HUDEP-2 (cell line): ENCODE data around the gene C4B.
A peak's percentile ranks its signal among the peaks of the same experiment; 100 is the strongest.
"Not testable (repeated sequence)": the region's sequence is repeated elsewhere in the genome, so short reads cannot be mapped to it uniquely, and the experiment has no call there.

Experiments
- DNase-seq, 76 experiments: peaks; one replicate each; lab custom pipeline; 2025; ENCODE audit not compliant: unreplicated experiment in 76 of 76; lab: John Stamatoyannopoulos, UW

C4B gene

DNA sequence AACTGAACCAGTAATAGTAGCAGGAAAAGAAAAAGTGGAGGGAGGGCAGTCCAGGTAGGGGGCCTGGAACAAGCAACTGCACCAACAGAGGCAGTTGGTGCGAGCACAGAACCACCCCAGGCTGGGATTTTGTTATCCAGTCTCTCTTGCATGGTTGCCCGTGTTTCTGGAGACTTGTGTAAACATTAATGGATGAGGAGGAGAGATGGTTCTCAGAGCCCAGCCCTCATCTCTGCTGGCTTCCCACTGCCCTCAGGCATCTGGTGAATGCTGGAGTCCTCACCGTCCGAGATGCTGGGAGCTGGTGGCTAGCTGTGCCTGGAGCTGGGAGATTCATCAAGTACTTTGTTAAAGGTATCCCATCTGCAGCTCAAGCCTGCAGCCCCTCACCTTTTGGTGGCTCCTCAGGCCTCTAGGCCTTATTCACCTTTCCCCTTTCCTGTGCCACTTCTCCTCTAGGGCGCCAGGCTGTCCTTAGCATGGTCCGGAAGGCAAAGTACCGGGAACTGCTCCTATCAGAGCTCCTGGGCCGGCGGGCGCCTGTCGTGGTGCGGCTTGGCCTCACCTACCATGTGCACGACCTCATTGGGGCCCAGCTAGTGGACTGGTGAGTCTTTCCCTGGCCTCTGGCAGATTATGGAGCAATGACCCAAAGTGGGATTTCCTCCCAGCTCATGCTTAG lies 34.3 kb upstream of the C4B start:
- not testable (repeated sequence) for DNase-seq

DNA sequence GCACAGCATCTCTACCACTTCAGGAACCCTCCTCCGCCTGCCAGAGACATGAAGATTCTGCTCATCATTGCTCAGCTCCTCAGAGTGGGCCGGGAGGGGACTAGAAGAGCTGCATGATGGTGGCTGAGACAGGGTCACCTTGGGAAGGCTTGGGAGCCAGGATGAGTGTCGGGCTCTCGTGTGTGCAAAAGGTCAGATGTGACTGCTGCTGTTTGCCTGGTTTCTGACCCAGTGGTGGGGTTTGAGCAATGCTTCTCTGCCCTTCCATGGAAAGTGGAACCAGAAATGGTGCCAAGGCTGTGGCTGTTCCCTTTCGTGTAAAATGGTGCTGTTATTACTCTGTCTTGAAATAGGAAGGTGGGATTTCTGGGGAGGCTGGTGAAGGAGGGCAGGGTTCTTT lies 33.6 kb upstream of the C4B start:
- not testable (repeated sequence) for DNase-seq

DNA sequence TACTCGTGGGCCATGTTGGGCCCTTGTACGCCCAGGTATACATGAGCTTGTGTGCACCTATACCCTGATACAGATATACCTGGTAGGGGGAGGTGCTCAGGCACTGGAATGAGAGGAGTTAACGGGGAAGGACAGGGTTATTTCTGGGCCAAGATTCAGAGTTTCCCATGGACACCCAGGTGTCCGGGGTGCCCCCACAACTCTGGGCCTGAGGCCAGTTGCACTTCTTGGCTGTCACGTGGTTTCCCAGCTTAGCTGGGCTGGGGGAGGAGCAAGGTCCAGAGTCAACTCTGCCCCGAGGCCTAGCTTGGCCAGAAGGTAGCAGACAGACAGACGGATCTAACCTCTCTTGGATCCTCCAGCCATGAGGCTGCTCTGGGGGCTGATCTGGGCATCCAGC lies 32.9 kb upstream of the C4B start, which contains the start of gene C4A:
TSS of gene C4A (plus strand) at position 314 of the 400 bp plus-strand sequence. CDS start at position 365, 51 bp downstream.
- not testable (repeated sequence) for DNase-seq

DNA sequence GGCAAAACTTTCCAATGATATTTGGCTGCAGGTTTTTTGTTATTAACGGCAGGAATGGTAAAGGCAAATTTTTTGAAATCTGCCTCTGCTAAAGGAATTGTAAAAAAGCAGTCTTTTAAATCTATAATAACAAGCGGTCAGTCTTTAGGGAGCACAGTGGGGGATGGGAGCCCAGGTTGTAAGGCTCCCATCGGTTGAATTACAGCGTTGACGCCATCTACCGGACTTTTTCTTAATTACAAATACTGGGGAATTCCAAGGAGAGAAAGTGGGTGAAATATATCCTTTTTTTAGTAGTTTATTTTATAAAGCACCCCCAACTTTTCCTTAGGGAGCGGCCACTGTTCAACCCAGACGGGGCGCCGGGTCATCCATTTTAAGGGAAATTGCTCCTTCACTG lies 25.2 kb upstream of the C4B start:
- not testable (repeated sequence) for DNase-seq

DNA sequence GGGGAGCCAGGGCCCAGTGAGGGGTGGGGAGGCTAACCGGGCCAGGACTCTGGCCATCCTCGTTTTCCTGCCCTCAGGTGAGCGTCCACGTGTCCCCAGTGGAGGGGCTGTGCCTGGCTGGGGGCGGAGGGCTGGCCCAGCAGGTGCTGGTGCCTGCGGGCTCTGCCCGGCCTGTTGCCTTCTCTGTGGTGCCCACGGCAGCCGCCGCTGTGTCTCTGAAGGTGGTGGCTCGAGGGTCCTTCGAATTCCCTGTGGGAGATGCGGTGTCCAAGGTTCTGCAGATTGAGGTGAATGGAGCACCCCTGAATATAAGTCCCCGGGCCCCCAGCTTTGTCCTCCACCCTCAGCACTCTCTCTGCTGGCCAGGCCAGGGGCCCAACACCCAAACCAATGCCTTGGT lies 20.2 kb upstream of the C4B start:
- DNase-seq = not testable (repeated sequence)

DNA sequence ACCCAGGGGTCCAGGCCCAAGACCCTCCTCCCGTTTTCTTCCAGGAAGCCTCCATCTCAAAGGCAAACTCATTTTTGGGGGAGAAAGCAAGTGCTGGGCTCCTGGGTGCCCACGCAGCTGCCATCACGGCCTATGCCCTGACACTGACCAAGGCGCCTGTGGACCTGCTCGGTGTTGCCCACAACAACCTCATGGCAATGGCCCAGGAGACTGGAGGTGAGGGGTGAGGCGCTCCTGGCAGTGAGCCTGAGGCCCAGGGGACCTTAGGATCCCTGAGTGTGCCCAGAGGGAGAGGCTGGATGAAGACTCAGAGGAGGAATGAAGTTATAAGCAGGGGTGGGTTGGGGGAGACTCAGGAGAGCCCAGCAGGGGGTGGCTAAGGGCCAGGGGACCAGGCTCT lies 18.2 kb upstream of the C4B start:
- not testable (repeated sequence) for DNase-seq

DNA sequence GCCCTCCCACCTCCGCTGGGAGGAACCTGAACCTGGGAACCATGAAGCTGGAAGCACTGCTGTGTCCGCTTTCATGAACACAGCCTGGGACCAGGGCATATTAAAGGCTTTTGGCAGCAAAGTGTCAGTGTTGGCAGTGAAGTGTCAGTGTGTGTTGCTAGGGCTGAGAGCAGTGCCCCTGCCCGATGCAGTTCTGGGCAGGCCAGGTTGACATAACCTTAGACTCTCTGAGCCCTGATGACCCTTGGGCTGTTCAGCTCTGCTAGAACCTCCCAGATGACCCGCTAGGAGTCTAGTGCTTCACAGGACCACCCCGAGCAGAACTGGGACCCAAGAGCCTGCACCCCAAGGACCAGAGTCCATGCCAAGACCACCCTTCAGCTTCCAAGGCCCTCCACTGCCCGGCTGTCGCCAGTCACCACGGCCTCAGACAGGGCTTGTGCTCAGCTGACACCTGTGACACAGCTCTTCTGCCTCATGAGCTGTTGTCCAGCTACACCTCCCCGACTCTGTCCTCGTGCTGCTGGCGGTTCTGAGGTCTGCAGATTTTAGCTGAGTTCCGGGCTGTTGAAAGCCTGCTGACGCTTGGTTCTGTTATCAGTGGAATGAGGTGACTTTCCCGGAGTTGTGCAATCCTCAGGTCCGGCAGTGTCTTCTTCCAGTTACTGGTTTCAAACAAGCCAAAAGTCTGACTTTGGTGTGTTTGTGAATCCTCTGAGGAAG lies 11.9 kb upstream of the C4B start:
- DNase-seq = not testable (repeated sequence)

DNA sequence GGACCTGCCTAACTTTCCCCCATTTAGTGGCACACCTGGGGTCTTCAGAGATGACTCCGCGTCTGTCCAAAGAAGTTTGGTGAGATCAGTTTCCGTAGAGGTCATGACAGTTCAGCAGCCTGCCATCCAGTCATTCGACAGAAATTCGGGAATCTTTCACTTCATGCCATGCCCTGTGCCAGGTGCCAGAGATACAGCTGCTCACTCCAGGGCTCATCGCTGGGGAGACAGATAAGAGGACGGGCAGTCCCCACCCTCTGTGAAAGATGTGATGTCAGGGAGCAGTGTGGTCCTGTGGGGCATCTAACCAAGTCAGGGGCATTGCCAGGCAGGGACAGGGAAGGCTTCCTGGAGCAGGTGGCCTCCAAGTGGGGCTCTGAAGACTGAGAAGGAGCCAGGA lies 11.3 kb upstream of the C4B start:
- not testable (repeated sequence) for DNase-seq

DNA sequence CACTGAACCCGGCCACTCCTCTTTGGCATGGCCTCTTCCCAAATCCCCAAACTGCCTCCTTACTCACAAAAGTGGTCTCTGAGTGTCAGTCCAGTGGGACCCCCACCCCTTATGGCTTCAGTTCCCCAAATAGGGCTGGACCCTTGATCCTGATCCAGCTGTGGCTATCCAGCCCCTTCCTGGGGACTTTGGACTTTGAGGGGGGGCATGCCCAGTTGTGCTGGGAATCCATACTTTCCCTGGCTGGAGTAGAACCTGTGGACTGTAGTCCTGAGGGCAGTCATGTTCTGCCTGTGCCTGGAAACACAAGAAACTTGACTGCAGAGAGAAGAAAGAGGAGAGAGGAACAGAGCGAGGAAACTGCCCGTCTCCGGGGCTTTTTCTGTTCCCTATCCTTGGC lies 10.2 kb upstream of the C4B start:
- DNase-seq = not testable (repeated sequence)

DNA sequence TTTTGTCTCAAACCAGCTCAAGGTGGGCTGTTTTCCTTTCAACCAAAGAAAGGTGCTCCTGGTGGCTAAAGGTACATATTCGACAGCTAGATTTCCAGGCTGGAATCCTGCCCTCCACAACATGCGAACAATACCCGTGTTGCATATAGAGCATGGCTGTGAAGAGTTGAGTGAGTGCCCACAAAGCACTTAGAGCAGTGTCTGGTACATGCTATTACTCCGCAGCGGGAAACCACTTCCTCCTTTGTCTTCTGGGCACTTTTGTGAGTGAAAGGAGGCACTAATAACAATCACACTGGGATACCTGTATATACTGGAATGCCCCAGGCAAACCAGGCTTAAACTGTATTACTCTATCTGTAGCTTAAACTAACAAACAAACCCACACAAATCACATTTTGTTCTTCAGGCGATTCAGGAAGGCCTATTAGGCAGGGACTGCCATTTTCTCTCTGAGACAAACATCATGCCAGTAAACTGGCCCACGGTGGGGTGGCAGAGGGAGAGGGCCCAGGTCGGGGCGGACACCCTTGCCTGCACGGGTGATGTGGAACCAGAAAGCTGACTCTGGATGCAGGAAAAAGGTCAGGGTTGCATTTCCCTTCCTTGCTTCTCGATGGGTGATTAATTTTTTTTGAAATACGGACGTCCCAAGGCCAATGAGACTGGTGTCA lies 9.6 kb upstream of the C4B start:
- DNase-seq = not testable (repeated sequence)

DNA sequence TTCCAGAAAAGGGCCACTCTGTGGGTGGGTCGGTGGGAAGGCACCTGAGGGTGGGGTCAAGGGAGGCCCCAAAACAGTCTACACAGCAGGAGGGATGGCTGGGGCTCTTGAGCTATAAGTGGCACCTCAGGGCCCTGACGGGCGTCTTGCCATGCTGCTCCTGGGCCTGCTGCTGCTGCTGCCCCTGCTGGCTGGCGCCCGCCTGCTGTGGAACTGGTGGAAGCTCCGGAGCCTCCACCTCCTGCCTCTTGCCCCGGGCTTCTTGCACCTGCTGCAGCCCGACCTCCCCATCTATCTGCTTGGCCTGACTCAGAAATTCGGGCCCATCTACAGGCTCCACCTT lies 9.1 kb upstream of the C4B start:
- DNase-seq = not testable (repeated sequence)

DNA sequence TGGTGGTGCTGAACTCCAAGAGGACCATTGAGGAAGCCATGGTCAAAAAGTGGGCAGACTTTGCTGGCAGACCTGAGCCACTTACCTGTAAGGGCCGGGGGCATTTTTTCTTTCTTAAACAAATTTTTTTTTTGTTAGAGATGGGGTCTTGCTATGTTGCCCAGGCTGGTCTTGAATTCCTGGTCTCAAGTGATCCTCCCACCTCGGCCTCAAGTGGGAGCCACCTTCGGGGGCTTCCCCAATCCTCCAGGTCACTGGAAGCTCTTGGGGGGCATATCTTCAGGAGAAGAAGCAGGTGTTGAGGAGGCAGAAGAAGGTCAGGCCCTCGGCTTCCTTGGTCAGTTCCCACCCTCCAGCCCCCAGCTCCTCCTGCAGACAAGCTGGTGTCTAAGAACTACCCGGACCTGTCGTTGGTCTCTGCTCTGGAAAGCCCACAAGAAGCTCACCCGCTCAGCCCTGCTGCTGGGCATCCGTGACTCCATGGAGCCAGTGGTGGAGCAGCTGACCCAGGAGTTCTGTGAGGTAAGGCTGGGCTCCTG lies 8.5 kb upstream of the C4B start:
- DNase-seq = not testable (repeated sequence)

DNA sequence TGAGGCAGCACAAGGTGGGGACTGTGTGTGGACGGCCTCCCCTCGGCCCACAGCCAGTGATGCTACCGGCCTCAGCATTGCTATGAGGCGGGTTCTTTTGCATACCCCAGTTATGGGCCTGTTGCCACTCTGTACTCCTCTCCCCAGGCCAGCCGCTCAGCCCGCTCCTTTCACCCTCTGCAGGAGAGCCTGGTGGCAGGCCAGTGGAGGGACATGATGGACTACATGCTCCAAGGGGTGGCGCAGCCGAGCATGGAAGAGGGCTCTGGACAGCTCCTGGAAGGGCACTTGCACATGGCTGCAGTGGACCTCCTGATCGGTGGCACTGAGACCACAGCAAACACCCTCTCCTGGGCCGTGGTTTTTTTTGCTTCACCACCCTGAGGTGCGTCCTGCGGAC lies 7.5 kb upstream of the C4B start:
- not testable (repeated sequence) for DNase-seq

DNA sequence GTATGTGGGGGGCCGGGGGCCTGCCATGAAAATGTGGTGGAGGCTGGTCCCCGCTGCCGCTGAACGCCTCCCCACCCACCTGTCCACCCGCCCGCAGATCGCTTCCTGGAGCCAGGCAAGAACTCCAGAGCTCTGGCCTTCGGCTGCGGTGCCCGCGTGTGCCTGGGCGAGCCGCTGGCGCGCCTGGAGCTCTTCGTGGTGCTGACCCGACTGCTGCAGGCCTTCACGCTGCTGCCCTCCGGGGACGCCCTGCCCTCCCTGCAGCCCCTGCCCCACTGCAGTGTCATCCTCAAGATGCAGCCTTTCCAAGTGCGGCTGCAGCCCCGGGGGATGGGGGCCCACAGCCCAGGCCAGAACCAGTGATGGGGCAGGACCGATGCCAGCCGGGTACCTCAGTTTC lies 6.6 kb upstream of the C4B start:
- not testable (repeated sequence) for DNase-seq

DNA sequence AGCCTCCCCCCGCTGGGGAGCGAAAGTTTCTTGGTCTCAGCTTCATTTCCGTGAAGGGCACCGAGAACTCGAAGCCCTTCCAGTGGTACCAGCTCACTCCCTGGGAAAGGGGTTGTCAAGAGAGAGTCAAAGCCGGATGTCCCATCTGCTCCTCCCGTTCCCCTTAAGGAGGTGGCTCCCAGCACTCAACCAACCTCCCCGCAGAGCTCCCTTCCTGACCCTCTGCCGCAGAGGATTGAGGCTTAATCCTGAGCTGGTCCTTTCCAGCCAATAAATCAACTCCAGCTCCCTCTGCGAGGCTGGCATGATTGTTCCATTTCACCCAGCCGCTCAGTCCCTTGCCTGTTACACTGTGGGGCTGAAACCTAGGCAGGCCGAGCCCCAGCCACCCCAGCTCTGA lies 6.0 kb upstream of the C4B start:
- not testable (repeated sequence) for DNase-seq

DNA sequence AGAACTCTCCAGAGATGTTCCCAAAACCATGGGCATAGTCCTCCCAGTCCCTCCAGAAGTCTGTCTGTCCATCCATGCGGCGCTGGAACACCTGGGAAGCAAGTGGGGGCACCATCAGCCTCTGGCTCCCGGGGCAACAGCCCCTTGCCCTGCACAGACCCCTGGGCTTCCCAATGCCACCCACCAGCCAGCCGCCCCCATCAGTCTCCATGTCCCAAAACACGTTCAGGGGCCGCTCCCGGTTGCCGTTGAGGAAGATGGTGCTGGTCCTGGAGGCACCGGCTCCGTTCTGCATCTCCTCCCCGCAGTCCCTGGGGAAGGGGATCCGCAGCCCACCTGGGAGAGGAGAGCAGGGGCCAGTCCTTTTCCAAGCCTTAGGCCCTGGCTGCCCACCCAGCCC lies 5.1 kb upstream of the C4B start:
- not testable (repeated sequence) for DNase-seq

DNA sequence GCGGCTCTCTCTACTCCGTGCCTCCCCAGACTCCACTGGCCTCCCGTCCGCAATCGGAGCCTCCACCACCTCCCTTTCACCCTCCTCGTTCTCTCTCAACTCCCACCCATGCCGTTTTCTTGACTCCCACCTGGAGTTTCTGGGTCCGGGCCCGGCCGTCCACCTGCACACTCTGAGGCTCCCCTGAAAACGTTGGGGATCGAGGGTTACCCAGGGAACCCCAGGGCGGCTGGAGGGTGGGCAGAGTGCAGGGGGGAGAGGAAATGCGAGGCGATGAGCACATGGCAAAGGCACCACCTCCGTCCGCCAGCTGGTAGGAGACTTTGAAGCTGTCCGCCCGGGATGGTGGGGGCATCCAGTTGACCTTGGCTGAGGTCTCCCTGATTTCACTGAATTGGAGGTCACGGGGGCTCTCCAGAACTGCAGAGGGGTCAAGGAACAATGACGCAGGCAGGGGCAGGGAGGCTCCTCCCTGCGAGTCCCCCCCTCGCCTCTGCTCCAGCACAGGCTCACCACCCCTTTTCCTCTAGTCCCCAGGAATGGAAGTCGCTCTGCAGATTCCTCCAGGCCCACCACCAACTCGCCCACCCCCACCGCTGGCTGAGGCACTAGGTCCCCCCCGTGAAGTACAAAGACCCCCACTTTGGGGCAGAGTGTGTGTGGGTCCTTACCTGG lies 3.6 kb upstream of the C4B start:
- not testable (repeated sequence) for DNase-seq

DNA sequence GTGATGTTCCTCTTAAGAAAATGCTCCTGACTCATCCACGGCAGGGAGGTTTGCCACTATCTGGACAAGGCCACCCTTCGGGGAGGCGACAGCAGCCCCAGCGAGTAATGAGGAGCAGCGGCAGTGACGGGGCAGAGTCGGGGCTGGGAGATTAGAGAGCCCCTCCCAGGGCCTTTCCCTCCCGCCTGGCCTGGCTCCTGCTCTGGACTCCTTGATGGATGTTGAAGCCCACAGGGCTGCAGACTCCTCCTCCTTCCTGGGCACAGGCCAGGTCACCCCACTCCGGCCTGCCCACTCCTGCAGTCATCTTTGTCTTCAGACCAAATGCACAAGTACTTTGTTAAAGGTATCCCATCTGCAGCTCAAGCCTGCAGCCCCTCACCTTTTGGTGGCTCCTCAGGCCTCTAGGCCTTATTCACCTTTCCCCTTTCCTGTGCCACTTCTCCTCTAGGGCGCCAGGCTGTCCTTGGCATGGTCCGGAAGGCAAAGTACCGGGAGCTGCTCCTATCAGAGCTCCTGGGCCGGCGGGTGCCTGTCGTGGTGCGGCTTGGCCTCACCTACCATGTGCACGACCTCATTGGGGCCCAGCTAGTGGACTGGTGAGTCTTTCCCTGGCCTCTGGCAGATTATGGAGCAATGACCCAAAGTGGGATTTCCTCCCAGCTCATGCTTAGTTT lies 1.5 kb upstream of the C4B start:
- DNase-seq = peak in 12 of 76 experiments; percentile 5 to 69 (median 28)

DNA sequence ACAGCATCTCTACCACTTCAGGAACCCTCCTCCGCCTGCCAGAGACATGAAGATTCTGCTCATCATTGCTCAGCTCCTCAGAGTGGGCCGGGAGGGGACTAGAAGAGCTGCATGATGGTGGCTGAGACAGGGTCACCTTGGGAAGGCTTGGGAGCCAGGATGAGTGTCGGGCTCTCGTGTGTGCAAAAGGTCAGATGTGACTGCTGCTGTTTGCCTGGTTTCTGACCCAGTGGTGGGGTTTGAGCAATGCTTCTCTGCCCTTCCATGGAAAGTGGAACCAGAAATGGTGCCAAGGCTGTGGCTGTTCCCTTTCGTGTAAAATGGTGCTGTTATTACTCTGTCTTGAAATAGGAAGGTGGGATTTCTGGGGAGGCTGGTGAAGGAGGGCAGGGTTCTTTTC lies 857 bp upstream of the C4B start:
- DNase-seq = not testable (repeated sequence)

DNA sequence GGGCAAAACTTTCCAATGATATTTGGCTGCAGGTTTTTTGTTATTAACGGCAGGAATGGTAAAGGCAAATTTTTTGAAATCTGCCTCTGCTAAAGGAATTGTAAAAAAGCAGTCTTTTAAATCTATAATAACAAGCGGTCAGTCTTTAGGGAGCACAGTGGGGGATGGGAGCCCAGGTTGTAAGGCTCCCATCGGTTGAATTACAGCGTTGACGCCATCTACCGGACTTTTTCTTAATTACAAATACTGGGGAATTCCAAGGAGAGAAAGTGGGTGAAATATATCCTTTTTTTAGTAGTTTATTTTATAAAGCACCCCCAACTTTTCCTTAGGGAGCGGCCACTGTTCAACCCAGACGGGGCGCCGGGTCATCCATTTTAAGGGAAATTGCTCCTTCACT lies 7.5 kb downstream of the C4B start:
- not testable (repeated sequence) for DNase-seq
